GM23248 (cell line): ENCODE measurements around the gene RBFOX1.

Experiments
- EZH2 ChIP-seq: fragments of 200-600 bp; sonication (generic); IDR thresholded peaks from 2 replicates; pipeline ENCODE4 v1.6.1; 2018; ENCODE audit warnings: antibody characterized with exemption, mild to moderate bottlenecking; ENCODE audit not compliant: insufficient read depth, poor library complexity, severe bottlenecking
- EZH2phosphoT487 ChIP-seq: fragments of 200-600 bp; sonication (generic); IDR thresholded peaks from 2 replicates; pipeline ENCODE4 v1.6.1; 2018; ENCODE audit warnings: antibody characterized with exemption, moderate library complexity, mild to moderate bottlenecking, low read depth; ENCODE audit not compliant: insufficient read depth

DNA sequence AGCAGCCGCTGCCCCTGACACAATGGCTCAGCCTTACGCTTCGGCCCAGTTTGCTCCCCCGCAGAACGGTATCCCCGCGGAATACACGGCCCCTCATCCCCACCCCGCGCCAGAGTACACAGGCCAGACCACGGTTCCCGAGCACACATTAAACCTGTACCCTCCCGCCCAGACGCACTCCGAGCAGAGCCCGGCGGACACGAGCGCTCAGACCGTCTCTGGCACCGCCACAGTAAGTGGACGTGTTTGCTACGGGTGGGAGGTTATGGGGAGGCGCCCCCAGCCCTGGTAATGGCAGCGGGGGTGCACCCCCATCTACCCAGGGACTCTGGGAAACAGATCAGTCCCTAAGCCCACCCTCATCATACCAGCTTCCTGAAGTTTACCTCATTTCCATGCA lies 185.5 kb downstream of the RBFOX1 start:
- TF ChIP-seq EZH2, result no peak
- no peak for TF ChIP-seq EZH2phosphoT487
